ENCODE data around the gene MAJIN. TPM values are rescaled to one million over a fixed set of nuclear protein-coding genes. Genes with fewer than 3 reads are reported as not detected.

MAJIN gene
- polyA plus RNA-seq, 3 donors = not detected

GRCh38 chr11:64900263-64900678 lies 71.6 kb downstream of the MAJIN start:
- Histone ChIP-seq H3K4me2 (replicated peaks; ENCODE audit: extremely low read depth, low read length, poor library complexity, severe bottlenecking) (no peak overlapping the region), H3K36me3 (replicated peaks in 1 of 2; ENCODE audit: control insufficient read depth in 1 of 2, insufficient read depth in 2 of 2, low read length in 2 of 2) (peaks cover 78 to 93% of the 10 kb centered on the region in 2 donors), H3K27me3 (ENCODE audit: control insufficient read depth in 2 of 2, insufficient read depth in 2 of 2, low read length in 2 of 2) (no peaks in the 10 kb centered on the region), H3K79me2 (ENCODE audit: insufficient read depth, low read length) (no peaks in the 10 kb centered on the region), H3K9me3 (replicated peaks in 1 of 2; ENCODE audit: control insufficient read depth in 1 of 2, insufficient read depth in 1 of 2, low read length in 2 of 2) (no peaks in the 10 kb centered on the region), H3K27ac (ENCODE audit: low read depth in 1 of 2, low read length in 2 of 2) (no peak overlapping the region), H4K20me1 (ENCODE audit: insufficient read depth, low read length) (no peaks in the 10 kb centered on the region), H3K4me3 (replicated peaks in 1 of 3; ENCODE audit: low read depth in 2 of 3, low read length in 3 of 3) (no peak overlapping the region), H3K4me1 (ENCODE audit: control insufficient read depth in 1 of 2, insufficient read depth in 2 of 2, low read length in 2 of 2) (no peaks in the 10 kb centered on the region), H2AFZ (ENCODE audit: insufficient read depth, low read depth, low read length, poor library complexity, severe bottlenecking) (no peak overlapping the region), H3K9ac (ENCODE audit: insufficient read depth, low read length, poor library complexity, severe bottlenecking) (no peak overlapping the region)
- Mint-ChIP-seq H3K36me3 (peaks cover 70 to 88% of the 10 kb centered on the region in 2 donors), H3K4me1 (no peaks in the 10 kb centered on the region), H3K27ac (peak overlapping the region in 3 of 7 donors; percentile 3 to 67 (median 5)), H3K4me3 (no peak overlapping the region), H3K9me3 (peaks cover 0 to 1% (median 0%) of the 10 kb centered on the region in 7 donors), H3K27me3 (ENCODE audit: low read depth in 3 of 3) (no peaks in the 10 kb centered on the region)
- intact Hi-C loops (cut with micrococcal nuclease) = no loop called here
- no peak for TF ChIP-seq CTCF (IDR thresholded peaks at IDR 0.05)
- DNase-seq = peak in 1 of 3 donors; percentile 61
- 97% methylated on average over 14 of the region's 14 CpGs for WGBS (ENCODE audit: insufficient coverage)

GRCh38 chr11:64898541-64898940 lies 73.4 kb downstream of the MAJIN start:
- Histone ChIP-seq H3K9ac (ENCODE audit: insufficient read depth, low read length, poor library complexity, severe bottlenecking) (no peak overlapping the region), H3K27me3 (ENCODE audit: control insufficient read depth in 2 of 2, insufficient read depth in 2 of 2, low read length in 2 of 2) (no peaks in the 10 kb centered on the region), H2AFZ (ENCODE audit: insufficient read depth, low read depth, low read length, poor library complexity, severe bottlenecking) (no peak overlapping the region), H3K79me2 (ENCODE audit: insufficient read depth, low read length) (no peaks in the 10 kb centered on the region), H3K4me3 (replicated peaks in 1 of 3; ENCODE audit: low read depth in 2 of 3, low read length in 3 of 3) (no peak overlapping the region), H3K27ac (ENCODE audit: low read depth in 1 of 2, low read length in 2 of 2) (no peak overlapping the region), H3K4me2 (replicated peaks; ENCODE audit: extremely low read depth, low read length, poor library complexity, severe bottlenecking) (no peak overlapping the region), H3K36me3 (replicated peaks in 1 of 2; ENCODE audit: control insufficient read depth in 1 of 2, insufficient read depth in 2 of 2, low read length in 2 of 2) (peaks cover 78 to 89% of the 10 kb centered on the region in 2 donors), H3K9me3 (replicated peaks in 1 of 2; ENCODE audit: control insufficient read depth in 1 of 2, insufficient read depth in 1 of 2, low read length in 2 of 2) (no peaks in the 10 kb centered on the region), H3K4me1 (ENCODE audit: control insufficient read depth in 1 of 2, insufficient read depth in 2 of 2, low read length in 2 of 2) (peaks cover 8 to 10% of the 10 kb centered on the region in 2 donors), H4K20me1 (ENCODE audit: insufficient read depth, low read length) (peaks cover 6% of the 10 kb centered on the region)
- H3K4me1 Mint-ChIP-seq = peaks cover 3% of the 10 kb centered on the region
- 98% methylated on average over 19 of the region's 19 CpGs for WGBS (ENCODE audit: insufficient coverage)
- no peak for DNase-seq
- H3K27ac Mint-ChIP-seq = peak overlapping the region in 1 of 7 donors; percentile 59
- no peak for TF ChIP-seq CTCF (IDR thresholded peaks at IDR 0.05)
- intact Hi-C loops (cut with micrococcal nuclease) = no loop called here
- no peaks in the 10 kb centered on the region for H3K27me3 Mint-ChIP-seq (ENCODE audit: low read depth in 3 of 3)
- H3K9me3 Mint-ChIP-seq = no peaks in the 10 kb centered on the region
- peaks cover 67 to 77% of the 10 kb centered on the region in 2 donors for H3K36me3 Mint-ChIP-seq
- H3K4me3 Mint-ChIP-seq = no peak overlapping the region
